Stimulated activated CD4-positive, alpha-beta T cell treated with anti-CD3 and anti-CD28 coated beads, Interleukin-2, amount 100 ng/mL, for 4 hours (primary cell): ENCODE measurements around the gene CCDC102A.
"Not testable (repeated sequence)": the region's sequence is repeated elsewhere in the genome, so short reads cannot be mapped to it uniquely, and the experiment has no call there.

Experiments
- DNase-seq: peaks from one replicate; pipeline ENCODE4 v3.0.0-alpha.2; 2020; ENCODE audit warnings: low read depth

Gene CCDC102A

GRCh38 chr16:57565461-57565860 lies 29.1 kb upstream of the CCDC102A start:
- no peak for DNase-seq

GRCh38 chr16:57564571-57565270 lies 28.4 kb upstream of the CCDC102A start:
- no peak for DNase-seq

DNA sequence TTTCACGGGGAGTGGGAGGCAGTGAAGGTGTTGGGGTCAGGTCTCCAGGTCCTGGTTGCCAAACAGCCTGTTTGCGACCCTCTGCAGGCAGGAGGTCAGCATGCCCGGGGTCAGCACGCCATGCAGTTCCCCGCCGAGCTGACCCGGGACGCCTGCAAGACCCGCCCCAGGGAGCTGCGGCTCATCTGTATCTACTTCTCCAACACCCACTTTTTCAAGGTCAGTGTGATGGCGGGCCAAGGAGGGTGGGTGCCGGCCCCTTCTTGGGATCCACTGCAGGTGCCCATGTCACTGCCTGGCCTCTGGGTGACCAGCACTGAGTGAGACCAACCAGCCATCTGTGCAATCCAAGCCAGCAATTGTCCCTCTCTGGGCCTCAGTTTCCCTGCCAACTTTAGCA lies 27.4 kb upstream of the CCDC102A start:
- no peak for DNase-seq

GRCh38 chr16:57563487-57563750 lies 27.0 kb upstream of the CCDC102A start:
- no peak for DNase-seq

- no peak for DNase-seq
These were observed 26.5 kb upstream of the CCDC102A start for GRCh38 chr16:57562669-57563486.

DNA sequence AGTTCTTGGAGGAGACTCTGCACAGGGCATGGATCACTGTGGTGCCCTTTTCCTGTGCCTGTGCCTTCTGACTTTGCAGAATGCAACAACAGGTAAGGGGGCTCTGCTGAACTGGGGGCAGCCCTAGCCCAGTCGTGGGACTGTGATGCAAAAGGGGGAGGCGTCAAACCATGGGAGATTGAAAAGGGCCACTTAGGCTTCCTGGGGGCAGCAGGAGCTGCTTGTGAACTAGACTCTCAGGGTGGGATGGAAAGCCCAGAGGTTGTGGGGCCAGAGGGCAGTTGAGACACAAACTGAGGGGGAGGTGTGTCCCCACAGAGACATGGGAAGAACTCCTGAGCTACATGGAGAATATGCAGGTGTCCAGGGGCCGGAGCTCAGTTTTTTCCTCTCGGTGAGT lies 25.7 kb upstream of the CCDC102A start:
- DNase-seq, result no peak

DNA sequence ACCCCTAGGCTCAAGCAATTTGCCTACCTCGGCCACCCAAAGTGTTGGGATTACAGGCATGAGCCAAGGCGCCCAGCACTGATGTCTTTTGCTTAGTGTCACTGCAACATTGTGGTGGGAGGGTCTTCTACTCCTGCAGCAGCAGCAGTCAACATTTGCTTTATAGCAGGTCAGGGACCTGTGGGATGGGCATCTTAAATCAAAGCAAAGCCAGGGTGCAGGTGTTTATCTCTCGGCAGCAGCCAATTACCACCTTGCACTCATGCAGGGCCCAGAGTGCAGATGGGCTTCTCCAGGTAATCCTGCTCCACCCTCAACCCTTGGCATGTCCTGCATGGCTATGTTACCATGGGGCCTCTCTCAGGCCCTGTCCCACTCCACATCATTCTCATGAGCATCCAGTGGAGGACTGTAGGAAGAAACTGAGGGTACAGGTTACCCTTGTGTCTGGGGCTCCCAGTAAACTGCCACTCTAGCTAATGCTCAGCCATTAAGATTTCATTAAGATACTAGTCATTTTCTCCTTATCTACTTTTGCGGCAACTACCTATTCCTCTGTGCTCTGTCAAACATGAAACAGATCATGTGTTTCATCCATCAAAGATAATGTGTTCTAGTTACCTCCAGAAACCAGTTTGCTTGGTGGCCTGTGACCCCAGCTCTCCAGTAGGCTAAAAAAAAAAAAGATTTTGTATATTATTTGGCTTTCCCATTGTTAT lies 22.9 kb upstream of the CCDC102A start:
- no peak for DNase-seq

GRCh38 chr16:57556941-57557541 lies 20.7 kb upstream of the CCDC102A start:
- no peak for DNase-seq

DNA sequence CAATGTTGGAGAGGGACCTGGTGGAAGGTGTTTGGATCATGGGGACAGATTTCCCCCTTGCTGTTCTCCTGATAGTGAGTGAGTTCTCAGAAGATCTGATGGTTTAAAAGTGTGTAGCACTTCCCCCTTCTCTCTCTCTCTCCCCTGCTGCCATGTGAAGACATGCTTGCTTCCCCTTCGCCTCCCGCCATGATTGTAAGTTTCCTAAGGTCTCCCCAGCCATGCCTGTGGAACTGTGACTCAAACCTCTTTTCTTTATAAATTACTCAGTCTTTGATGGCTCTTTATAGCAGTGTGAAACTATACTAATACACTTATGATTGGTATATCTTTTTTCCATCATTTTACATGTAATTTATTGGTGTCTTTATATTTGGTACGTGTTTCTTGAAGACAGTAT lies 19.5 kb upstream of the CCDC102A start:
- DNase-seq, result no peak

DNA sequence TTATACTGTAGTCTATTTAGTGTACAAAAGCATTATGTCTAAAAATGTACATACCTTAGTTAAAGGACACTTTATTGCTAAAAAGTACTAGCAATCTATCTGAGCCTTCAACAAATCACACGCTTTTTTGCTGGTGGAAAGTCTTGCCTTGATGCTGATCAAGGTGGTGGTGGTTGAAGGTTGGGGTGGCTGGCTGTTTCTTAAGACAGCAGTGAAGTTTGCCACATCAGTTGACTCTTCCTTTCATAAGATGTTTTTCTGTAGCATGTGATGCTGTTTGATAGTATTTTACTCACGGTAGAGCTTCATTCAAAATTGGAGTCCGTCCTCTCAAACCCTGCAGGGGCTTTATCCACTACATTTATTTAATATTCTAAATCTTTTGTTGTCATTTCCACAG lies 14.7 kb upstream of the CCDC102A start:
- no peak for DNase-seq

DNA sequence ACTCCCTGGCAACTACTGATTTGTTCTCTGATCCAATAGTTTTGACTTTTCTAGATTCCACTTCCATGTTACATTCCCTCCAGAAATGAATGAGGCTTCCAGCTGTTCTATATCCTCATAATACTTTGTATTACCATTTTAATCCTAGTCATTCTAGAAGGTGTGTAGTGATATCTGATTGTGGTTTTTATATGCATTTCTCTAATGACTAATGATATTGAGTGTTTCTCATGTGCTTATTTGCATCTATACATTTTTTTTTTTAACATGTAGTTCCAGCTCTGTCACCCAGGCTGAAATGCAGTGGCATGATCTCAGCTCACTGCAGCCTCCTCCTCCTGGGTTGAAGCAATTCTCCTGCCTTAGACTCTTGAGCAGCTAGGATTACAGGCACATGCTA lies 13.4 kb upstream of the CCDC102A start:
- no peak for DNase-seq

DNA sequence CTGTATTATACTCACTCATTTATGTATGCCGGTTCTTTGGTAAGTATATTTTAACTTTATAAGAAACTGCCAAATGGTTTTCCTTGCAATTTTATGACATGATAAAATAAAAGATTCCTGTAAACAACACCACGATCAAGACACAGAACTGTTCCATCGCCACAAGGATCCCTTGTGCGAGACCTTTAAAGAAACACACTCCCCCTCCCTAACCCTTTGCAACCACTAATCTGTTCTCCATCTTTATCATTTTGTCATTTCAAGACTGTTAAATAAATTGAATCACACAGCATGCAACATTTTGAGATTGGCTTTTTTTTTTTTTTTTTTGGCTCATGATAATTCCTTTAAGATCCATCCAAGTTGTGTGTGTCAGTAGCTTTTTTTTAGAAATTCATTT lies 12.0 kb upstream of the CCDC102A start:
- no peak for DNase-seq

GRCh38 chr16:57547524-57547923 lies 11.2 kb upstream of the CCDC102A start:
- DNase-seq, result not testable (repeated sequence)

DNA sequence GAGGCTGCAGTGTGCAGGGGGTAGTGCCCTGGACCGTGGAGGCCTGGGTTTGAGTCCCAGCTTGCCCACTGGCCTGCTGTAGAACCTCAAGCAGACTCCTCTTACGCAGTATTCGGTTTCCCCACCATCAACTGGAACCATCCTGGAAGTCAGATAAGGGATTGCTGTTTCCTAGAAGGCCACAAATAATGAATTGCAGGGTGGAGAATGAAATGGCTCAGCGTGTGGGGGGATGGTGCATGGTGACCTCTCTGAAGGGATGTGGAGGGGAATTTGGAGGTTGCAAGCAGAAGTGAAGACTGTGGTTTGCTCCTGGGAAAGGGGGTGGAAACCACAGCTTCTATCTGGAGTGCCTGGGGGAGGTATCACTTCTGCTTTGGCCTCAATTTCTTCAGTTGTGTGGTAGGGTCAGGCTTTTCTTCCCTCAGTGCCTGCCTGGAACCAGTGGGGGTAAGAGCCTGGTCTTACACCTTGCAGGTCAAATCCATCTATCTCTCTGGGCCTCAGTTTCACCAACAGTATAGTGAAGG lies 7.8 kb upstream of the CCDC102A start:
- DNase-seq, result no peak

GRCh38 chr16:57541754-57542435 lies 5.5 kb upstream of the CCDC102A start:
- DNase-seq, result no peak

DNA sequence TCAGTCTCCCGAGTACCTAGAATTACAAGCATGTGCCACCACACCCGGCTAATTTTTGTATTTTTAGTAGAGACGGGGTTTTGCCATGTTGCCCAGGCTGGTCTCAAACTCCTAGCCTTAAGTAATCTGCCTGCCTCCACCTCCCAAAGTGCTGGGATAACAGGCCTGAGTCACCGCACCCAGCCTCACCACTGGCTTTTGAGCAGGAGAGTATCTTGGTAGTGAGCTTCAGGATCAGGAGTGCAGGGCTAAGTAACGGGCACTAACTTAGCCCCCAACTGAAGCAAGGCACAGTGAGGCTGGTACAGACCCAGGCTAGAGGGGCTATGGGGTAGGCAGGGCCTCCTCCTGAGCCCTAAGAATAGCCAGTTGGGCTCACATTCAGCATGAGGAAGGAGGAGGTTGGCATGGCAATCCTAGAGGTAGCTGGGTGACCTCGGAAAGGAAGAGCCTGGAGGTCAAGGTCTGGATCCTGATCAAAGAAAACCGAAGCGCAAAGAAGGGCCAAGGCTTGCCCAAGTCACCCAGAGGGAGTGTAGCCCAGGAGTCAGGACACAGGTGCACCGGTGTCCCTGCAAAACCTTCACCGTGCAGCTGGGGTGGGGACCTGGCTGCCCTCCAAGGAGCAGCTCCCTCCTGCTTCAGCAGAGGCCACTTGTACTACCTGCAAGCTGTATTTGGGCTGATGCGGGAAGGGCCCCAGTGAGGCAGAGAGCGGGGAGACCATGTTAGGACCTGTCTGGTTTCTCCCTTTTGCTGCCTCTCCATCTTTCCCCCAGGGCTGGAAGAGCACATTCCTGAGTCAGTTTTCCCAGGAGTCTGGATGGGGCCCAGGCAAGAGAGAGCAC lies 4.8 kb upstream of the CCDC102A start:
- no peak for DNase-seq

GRCh38 chr16:57540387-57540786 lies 4.0 kb upstream of the CCDC102A start:
- DNase-seq, result no peak

DNA sequence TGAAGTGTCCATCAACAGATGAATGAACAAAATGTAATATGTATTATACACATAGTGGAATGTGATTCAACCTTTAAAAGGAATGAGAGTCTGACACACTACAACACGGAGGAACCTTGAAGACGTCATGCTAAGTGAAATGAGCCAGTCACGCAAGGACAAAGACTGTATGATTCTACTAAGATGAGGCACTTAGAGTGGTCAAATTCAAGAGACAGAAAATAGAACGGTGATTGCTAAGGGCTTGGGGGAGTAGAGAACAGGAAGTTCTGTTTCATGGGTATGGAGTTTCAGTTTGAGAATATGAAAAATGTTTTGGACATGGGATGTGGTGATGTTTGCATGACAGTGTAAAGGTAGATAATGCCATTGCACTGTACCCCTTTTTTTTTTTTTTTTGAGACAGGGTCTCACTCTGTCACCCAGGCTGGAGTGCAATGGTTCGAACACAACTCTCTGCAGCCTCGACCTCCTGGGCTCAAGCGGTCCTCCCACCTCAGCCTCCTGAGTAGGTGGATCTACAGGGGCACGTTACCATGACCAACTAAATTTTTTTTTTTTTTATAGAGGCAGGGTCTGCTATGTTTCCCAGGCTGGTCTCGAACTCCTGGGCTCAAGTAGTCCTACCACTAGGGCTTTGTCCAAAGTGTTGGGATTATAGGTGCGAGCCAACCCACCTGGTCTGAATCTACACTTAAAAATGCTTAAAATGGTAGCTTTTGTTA lies 2.9 kb upstream of the CCDC102A start:
- DNase-seq, result no peak

GRCh38 chr16:57538235-57538721 lies 1.9 kb upstream of the CCDC102A start:
- DNase-seq, result no peak

DNA sequence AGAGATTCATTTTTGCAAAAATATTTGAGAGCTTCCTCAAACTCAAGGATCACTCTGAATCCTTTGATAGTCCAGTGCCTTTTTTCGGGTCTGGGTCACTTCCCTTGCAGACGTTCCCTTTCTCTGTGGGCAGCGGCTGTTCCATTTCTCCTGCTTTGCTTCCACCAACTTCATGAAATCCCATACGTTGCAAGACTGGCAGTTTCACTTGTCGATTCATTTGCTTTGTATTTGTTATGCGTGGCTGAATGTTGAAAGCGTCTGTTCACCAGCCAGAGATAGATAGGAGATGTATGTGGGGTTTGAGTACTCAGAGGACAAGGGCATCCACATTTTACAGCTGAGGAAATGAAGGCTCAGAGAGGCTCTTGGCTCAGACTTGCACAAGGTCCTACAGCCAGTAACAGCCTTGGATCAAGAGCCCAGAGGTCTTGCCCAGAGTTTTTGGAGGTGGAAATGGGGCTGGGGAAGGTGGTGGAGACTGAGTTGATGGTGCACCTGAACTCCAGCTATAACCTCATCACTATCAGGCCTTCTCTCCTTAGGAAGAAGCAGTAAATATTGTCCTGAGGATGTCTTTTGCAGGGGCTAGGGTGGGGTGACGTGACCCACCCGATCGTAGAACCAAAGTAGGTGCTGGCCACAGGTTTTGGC lies 1.3 kb upstream of the CCDC102A start:
- DNase-seq, result no peak
